Small intestine (tissue), 7 donors: ENCODE results near the gene ABR. TPM values are rescaled to one million over a fixed set of nuclear protein-coding genes. Genes with fewer than 3 reads are reported as not detected.

ENCODE experiments used
- DNase-seq, 2 donors: peaks; one replicate each; pipeline versions ENCODE4 v3.0.0 to v3.0.0-alpha.2; 2013
- FAIRE-seq: peaks from 2 replicates; lab custom pipeline; 2012; peaks lifted over from hg19 to GRCh38; lab: Jason Lieb, UNC
- H3K27ac ChIP-seq, 3 donors: one replicate each; pipeline ENCODE4 v1.5.1; 2013; ENCODE audit warnings: low read length in 2 of 3, mild to moderate bottlenecking in 2 of 3, control low read depth in 1 of 3, inconsistent platforms in 1 of 3, low read depth in 1 of 3, moderate library complexity in 1 of 3
- H3K27me3 ChIP-seq, 3 donors: one replicate each; pipeline ENCODE4 v1.6.1; 2013; ENCODE audit warnings: low read length in 3 of 3, inconsistent platforms in 1 of 3; ENCODE audit not compliant: control insufficient read depth in 3 of 3, insufficient read depth in 3 of 3
- H3K36me3 ChIP-seq, 3 donors: one replicate each; pipeline ENCODE4 v1.6.1; 2013; ENCODE audit warnings: low read length in 3 of 3, inconsistent platforms in 1 of 3, low read depth in 1 of 3, mild to moderate bottlenecking in 1 of 3, moderate library complexity in 1 of 3; ENCODE audit not compliant: control insufficient read depth in 3 of 3, insufficient read depth in 2 of 3
- H3K4me1 ChIP-seq, 3 donors: one replicate each; pipeline ENCODE4 v1.6.1; 2013; ENCODE audit warnings: low read length in 2 of 3, inconsistent platforms in 1 of 3, low read depth in 1 of 3, mild to moderate bottlenecking in 1 of 3, moderate library complexity in 1 of 3; ENCODE audit not compliant: control insufficient read depth in 3 of 3, insufficient read depth in 2 of 3
- H3K4me3 ChIP-seq, 3 donors: one replicate each; pipeline ENCODE4 v1.5.1; 2013; ENCODE audit warnings: low read length in 3 of 3, control low read depth in 1 of 3, inconsistent platforms in 1 of 3, low read depth in 1 of 3, mild to moderate bottlenecking in 1 of 3, moderate library complexity in 1 of 3
- H3K9me3 ChIP-seq, 2 donors: one replicate each; pipeline ENCODE4 v1.6.1; 2013; ENCODE audit warnings: low read depth in 1 of 2, low read length in 1 of 2; ENCODE audit not compliant: control insufficient read depth in 2 of 2, insufficient read depth in 1 of 2
- whole genome bisulfite sequencing, 3 donors: extraction: QIAGEN DNeasy Blood & Tissue Kit; methylation state at CpG; one replicate each; pipeline ENCODE4 v1.1.7; 2013; 5-methylcytosine and 5-hydroxymethylcytosine counted together
- polyA plus RNA-seq, 4 donors: library from polyadenylated mRNA; stranded (reverse) in 3 of 4; unstranded in 1 of 4; fragments of 200-250 nt in 3 of 4; fragments of 120-200 nt in 1 of 4; gene quantifications; one replicate each; pipeline versions ENCODE4 v1.2.1 to v1.2.3, GENCODE V29; 2013
- donor health status: healthy with polysubstance abuse.
- donor health status: control.
- donor health status: control.
- donor health status: Bipolar disorder and iron deficiency.
- donor health status: healthy.

ABR gene
- polyA plus RNA-seq, 4 donors: 69.8 to 131 (median 83.5) TPM

DNA sequence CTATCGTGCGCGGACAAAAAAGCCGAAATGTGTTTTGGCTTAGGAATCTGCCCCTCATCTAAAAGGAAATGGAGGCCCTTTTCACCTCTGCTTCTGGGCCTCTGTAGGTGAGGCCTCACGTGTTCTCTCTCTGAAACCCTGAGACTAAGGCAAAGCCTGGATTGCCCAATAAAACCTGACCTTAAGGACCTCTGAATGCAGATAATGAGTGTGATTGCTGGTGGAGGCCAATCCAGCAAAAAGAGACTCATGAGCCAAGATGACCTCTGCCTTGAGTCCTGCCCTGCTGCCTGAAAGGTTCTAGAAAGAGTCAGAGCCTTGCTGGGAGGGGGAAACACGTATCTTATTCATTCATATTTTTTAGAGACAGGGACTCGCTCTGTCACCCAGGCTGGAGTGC is 44.5 kb upstream of the ABR start:
- peaks cover 0 to 5% of the 10 kb centered on the region in 2 donors for H3K9me3 ChIP-seq
- no peaks in the 10 kb centered on the region for H3K4me1 ChIP-seq
- peaks cover 0 to 37% (median 0%) of the 10 kb centered on the region in 3 donors for H3K27me3 ChIP-seq
- no peak for FAIRE-seq
- peak; percentile 76 to 90 for DNase-seq
- no peaks in the 10 kb centered on the region for H3K36me3 ChIP-seq
- 61 to 70% (median 64%) methylated on average over 7 of the region's 7 CpGs for WGBS, 3 donors
- no peak overlapping the region for H3K4me3 ChIP-seq
- no peak overlapping the region for H3K27ac ChIP-seq

DNA sequence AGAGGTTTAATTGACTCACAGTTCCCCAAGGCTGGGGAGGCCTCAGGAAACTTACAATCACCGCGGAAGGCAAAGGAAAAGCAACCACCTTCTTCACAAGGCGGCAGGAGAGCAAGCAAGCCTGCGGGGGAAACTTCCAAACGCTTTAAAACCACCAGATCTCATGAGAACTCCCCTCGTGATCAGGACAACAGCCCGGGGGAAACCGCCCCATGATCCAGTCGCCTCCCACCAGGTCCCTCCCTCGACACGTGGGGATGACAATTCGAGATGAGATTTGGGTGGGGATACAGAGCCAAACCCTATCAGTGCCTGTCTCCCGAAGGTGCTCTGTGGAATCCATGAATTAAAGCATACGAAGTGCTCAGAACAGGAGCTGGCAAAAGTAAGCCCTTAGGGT is 43.9 kb upstream of the ABR start:
- FAIRE-seq: no peak
- H3K27ac ChIP-seq: peak overlapping the region in 1 of 3 donors; percentile 27

DNA sequence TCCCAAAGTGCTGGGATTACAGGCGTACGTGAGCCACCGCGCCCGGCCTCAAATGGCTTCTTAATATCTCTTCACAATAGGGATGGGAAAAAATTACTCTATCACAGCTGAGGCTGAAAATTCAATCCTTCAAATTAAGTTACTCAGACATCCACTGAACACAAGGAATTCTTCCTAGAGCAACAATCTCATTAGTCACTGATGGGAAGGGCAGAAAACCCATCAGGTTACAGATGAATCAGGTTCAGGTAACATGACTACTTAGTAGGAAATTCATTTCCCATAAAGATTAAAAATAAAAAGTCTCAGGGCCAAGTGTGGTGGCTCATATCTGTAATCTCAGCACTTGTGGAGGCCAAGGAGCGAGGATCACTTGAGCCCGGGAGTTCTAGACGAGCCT is 42.5 kb upstream of the ABR start:
- H3K4me3 ChIP-seq: no peak overlapping the region
- no peak overlapping the region for H3K27ac ChIP-seq
- peaks cover 0 to 5% of the 10 kb centered on the region in 2 donors for H3K9me3 ChIP-seq
- no peaks in the 10 kb centered on the region for H3K36me3 ChIP-seq
- DNase-seq: no peak
- peaks cover 0 to 24% (median 0%) of the 10 kb centered on the region in 3 donors for H3K27me3 ChIP-seq
- no peak for FAIRE-seq
- WGBS, 3 donors: 91 to 99% (median 94%) methylated on average over 8 of the region's 8 CpGs
- H3K4me1 ChIP-seq: no peaks in the 10 kb centered on the region

More for the DNA sequence above, 43.9 kb upstream of the ABR start:
- Histone ChIP-seq H3K9me3 (peaks cover 0 to 5% of the 10 kb centered on the region in 2 donors), H3K4me3 (no peak overlapping the region), H3K36me3 (no peaks in the 10 kb centered on the region), H3K4me1 (no peaks in the 10 kb centered on the region), H3K27me3 (peaks cover 0 to 37% (median 0%) of the 10 kb centered on the region in 3 donors)
- no peak for DNase-seq
- WGBS, 3 donors: 81 to 96% (median 91%) methylated on average over 14 of the region's 14 CpGs

DNA sequence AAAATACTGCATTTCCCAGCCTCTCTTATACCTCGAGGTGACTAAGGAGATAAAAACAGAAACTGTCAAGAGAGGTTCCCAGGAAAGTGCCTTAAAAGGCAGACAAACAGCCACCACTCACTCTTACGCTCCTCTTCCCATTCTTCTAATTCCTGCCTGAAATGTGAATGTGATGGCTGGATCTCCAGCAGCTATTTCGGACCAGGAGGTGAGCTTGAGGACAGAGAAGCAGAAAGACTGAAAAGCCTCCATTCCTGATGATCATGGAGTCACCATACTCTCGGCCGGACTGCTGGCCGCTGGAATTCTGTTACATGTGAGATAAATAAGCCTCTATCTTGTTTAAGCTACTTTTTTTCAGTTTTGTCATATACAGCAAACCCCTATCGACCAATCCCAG is 41.4 kb upstream of the ABR start:
- Histone ChIP-seq H3K9me3 (peaks cover 0 to 5% of the 10 kb centered on the region in 2 donors), H3K27me3 (peaks cover 0 to 24% (median 0%) of the 10 kb centered on the region in 3 donors), H3K4me1 (no peaks in the 10 kb centered on the region), H3K36me3 (no peaks in the 10 kb centered on the region), H3K4me3 (no peak overlapping the region), H3K27ac (no peak overlapping the region)
- DNase-seq (no peak), FAIRE-seq (no peak)
- WGBS, 3 donors: 83 to 94% (median 93%) methylated on average over 7 of the region's 7 CpGs

DNA sequence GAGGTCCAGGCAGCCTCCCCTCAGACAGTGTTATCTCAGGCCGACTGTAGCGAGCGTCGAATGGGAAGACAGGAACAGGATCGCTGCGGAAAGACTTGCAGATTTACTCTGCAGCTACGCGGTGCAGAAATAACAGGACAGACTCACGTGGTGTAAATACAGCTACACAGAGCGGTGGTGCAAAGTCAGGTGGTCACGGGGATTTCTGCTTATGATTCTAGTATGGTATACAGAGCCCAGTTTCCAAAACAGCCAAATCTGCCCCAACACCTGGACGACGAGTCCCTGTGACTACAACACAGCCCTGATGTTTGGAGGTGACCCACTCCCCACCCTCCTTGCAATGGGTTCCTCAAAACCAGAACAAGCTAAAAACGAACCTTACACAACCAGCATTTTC is 40.6 kb upstream of the ABR start:
- H3K4me3 ChIP-seq: no peak overlapping the region
- 82 to 86% (median 86%) methylated on average over 14 of the region's 14 CpGs for WGBS, 3 donors

DNA sequence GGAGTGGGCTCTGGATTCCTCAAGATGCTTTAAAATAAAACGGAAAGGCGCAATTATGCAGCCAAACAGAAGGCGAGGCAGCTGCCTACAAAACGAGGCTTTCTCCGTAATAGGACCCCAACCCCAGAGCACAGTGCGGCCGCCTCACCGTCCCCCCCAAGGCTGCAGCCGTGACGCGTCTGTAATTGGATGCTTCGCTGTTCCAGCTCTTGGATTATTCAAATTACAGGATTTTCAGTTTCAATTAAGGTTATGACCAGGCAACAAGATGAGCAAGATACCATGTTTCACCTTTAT is 37.3 kb upstream of the ABR start:
- WGBS, 3 donors: 87 to 95% (median 91%) methylated on average over 12 of the region's 12 CpGs
- no peak for FAIRE-seq

More for the DNA sequence above, 40.6 kb upstream of the ABR start:
- FAIRE-seq: no peak
- Histone ChIP-seq H3K9me3 (peaks cover 0 to 5% of the 10 kb centered on the region in 2 donors), H3K27me3 (peaks cover 0 to 23% (median 0%) of the 10 kb centered on the region in 3 donors), H3K4me1 (no peaks in the 10 kb centered on the region), H3K27ac (no peak overlapping the region), H3K36me3 (no peaks in the 10 kb centered on the region)
- no peak for DNase-seq

DNA sequence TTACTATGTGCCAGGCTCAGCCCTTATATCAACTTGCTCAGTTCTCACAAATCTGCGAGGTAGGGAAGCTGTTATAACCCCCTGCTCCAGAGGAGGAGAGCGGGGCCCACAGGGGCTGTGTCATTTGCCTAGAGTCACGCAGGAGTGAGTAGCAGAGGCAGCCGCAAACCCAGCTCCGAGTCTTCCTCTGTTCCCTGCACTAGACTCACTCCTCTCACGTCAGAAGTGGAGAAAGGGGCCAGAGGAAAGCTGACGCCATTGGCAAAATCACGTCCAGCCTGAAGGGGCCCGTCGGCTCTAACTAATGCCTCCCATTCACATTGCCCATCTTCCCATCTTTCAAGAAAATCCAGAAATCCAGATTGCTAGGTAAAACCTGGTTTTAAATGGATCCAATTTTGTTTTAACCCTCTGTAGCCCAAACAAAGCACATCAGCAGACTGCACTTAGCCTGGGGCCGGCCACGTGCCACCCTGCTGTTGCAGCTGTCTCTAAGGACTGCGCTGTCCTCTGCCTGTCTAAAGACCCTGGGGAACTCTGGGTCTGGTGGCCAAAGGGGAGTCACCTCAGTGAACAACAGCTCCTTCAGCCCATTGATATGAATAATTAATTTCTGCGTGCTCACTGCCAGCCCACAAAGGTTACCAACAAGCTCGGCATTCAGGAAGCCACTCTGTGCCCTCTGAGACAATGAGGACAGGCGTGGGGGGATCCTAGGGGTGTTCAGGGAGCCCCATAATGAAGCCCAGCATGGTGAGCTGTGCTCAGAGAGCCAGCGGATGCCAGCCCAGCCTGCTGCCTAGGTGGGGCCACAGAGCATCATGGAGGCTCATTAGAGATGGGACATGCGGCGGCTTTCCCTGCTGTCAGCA is 36.7 kb upstream of the ABR start:
- Histone ChIP-seq H3K27ac (no peak overlapping the region), H3K4me1 (peaks cover 0 to 3% (median 0%) of the 10 kb centered on the region in 3 donors), H3K9me3 (peaks cover 0 to 4% of the 10 kb centered on the region in 2 donors), H3K27me3 (peaks cover 0 to 22% (median 0%) of the 10 kb centered on the region in 3 donors), H3K36me3 (no peaks in the 10 kb centered on the region), H3K4me3 (no peak overlapping the region)
- FAIRE-seq (no peak), DNase-seq (no peak)
- WGBS, 3 donors: 78 to 87% (median 80%) methylated on average over 19 of the region's 19 CpGs

More for the DNA sequence above, 37.3 kb upstream of the ABR start:
- H3K9me3 ChIP-seq: peaks cover 0 to 5% of the 10 kb centered on the region in 2 donors
- H3K27ac ChIP-seq: no peak overlapping the region
- no peak for DNase-seq
- H3K27me3 ChIP-seq: peaks cover 0 to 23% (median 0%) of the 10 kb centered on the region in 3 donors
- H3K4me3 ChIP-seq: no peak overlapping the region
- H3K36me3 ChIP-seq: no peaks in the 10 kb centered on the region
- H3K4me1 ChIP-seq: peaks cover 0 to 3% (median 0%) of the 10 kb centered on the region in 3 donors

DNA sequence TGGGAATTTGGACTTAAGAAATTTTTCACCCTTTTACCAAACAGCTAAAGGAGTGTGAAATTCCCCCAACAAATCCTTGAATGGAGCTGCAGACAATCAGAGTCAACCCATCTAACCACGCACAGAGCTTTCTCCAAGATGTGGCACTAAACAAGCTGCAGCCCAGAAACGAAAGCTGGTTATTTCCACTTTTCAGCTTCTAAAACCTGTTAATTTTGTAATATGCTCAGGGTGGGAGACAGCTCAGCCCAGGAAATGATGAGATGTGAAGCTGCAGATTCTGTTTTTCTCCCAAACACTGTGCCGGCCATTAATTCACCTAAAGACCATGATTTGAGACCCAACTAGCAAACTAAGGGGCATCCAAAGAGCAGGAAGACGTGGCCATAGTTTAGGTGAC is 33.2 kb upstream of the ABR start:
- Histone ChIP-seq H3K4me3 (no peak overlapping the region), H3K9me3 (no peaks in the 10 kb centered on the region), H3K36me3 (no peaks in the 10 kb centered on the region), H3K27me3 (peaks cover 0 to 23% (median 0%) of the 10 kb centered on the region in 3 donors), H3K4me1 (peaks cover 0 to 4% (median 0%) of the 10 kb centered on the region in 3 donors), H3K27ac (peak overlapping the region in 1 of 3 donors; percentile 37)
- DNase-seq (no peak), FAIRE-seq (no peak)
- 38 to 52% (median 40%) methylated on average over 4 of the region's 4 CpGs for WGBS, 3 donors
